ENCODE data around the gene PRKCG. TPM values are rescaled to one million over a fixed set of nuclear protein-coding genes. Genes with fewer than 3 reads are reported as not detected.
"Not testable (repeated sequence)": the region's sequence is repeated elsewhere in the genome, so short reads cannot be mapped to it uniquely, and the experiment has no call there.

The PRKCG gene
- total RNA-seq, 1 donor, result not detected

DNA sequence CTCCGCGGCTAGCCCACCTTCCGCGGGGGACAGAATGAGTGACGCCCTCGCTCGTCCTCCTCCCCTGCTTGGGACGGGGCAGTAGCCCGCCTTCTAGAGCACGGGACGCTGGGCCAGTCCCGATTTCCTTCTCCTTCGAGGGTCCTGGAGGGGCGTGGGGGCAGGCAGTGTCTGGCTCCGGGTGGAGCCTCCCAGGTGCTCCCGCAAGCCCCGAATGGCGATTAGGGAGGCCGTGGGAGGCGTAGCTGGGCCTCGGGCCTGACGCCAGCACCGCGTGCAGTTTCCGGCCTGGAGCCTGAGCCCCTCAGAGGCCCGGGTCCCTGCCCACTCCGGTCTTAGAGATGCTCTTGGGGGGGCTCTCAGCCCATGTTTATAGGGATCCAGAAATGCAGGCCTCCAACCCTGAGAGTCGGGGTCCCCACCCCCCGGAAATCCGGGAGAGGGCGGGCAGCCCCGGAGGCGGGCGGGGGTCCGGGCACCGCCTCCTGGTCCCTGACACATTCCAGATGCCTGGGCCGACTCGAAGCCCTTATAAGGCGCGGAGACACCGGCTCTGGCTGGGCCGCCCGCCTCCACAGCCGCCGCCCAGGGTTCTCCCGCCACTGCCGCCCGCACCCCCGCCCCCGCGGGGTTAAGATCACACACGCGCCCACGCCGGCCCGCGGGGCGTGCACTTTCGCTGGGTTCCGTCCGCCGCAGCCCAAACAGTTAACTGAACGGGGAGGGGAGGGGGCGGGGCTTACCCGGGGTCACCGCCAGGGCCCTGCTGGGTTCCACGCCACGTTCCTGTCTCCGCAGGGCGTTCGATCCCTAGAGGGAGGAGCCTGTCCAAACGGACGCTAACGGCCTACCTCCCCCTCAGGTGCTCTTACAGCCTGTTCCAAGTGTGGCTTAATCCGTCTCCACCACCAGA lies 12.8 kb upstream of the PRKCG start:
- TF ChIP-seq, protein P1, sequence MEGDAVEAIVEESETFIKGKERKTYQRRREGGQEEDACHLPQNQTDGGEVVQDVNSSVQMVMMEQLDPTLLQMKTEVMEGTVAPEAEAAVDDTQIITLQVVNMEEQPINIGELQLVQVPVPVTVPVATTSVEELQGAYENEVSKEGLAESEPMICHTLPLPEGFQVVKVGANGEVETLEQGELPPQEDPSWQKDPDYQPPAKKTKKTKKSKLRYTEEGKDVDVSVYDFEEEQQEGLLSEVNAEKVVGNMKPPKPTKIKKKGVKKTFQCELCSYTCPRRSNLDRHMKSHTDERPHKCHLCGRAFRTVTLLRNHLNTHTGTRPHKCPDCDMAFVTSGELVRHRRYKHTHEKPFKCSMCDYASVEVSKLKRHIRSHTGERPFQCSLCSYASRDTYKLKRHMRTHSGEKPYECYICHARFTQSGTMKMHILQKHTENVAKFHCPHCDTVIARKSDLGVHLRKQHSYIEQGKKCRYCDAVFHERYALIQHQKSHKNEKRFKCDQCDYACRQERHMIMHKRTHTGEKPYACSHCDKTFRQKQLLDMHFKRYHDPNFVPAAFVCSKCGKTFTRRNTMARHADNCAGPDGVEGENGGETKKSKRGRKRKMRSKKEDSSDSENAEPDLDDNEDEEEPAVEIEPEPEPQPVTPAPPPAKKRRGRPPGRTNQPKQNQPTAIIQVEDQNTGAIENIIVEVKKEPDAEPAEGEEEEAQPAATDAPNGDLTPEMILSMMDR (IDR thresholded peaks at IDR 0.05; ENCODE audit: insufficient read depth, low read length), result peak; percentile 41
- peak; percentile 85 for DNase-seq (ENCODE audit: low read depth)
- peak overlapping the region; percentile 96 for H3K4me3 ChIP-seq (ENCODE audit: low read depth, low read length)

DNA sequence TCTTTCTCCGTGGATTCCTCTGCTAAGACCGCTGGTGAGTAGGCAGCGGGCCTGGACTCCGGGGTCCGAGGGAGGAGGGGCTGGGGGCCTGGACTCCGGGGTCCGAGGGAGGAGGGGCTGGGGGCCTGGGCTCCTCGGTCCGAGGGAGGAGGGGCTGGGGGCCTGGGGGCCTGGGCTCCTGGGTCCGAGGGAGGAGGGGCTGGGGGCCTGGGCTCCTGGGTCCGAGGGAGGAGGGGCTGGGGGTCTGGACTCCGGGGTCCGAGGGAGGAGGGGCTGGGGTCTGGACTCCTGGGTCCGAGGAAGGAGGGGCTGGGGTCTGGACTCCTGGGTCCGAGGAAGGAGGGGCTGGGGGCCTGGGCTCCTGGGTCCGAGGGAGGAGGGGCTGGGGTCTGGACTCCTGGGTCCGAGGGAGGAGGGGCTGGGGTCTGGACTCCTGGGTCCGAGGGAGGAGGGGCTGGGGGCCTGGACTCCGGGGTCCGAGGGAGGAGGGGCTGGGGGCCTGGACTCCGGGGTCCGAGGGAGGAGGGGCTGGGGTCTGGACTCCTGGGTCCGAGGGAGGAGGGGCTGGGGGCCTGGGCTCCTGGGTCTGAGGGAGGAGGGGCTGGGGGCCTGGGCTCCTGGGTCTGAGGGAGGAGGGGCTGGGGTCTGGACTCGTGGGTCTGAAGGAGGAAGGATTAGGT lies 12.1 kb upstream of the PRKCG start:
- H3K4me3 ChIP-seq (ENCODE audit: low read depth, low read length), result peak overlapping the region; percentile 96
- not testable (repeated sequence) for DNase-seq (ENCODE audit: low read depth)

DNA sequence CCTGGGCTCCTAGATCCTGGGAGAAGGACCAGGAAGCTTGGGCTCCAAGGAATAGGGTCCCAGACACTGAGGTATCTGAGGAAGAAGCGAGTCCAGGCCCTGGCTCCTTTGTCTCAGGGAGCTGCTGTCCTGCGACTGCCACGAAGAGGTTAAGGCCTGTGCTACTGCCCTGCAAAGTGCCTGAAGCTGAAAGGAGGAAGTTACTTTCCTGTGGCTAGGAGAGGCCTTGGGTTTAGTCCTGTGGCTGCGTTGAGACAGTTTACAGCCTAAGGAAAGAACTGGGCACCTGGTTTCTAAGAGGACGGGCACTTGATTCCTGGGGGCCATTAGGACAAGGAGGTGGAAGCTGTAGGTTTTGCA lies 11.5 kb upstream of the PRKCG start:
- H3K4me3 ChIP-seq (ENCODE audit: low read depth, low read length), result peak overlapping the region; percentile 46
- DNase-seq (ENCODE audit: low read depth), result no peak
- TF ChIP-seq, protein P1 (IDR thresholded peaks at IDR 0.05; ENCODE audit: insufficient read depth, low read length), result no peak

DNA sequence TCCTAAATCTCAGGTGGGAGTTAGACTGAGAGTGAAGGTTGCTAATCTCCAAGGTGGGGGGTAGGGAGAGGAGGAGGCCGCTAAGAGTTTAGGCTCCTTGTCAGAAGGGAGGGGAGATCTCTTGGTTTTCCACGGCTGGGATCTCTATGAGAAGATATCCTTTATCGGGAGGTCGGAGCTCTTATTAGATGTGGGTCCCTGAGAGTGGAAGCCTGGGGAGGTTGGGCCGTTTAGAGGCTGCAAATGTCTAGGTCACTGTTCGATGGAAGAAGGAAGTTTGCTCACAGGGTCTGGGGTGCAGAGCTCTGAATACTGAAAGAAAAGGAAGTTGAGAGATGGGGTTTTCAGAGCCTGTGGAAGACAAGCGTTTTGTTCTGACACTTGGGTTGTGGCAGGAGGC lies 10.5 kb upstream of the PRKCG start:
- DNase-seq (ENCODE audit: low read depth), result no peak
- TF ChIP-seq, protein P1 (IDR thresholded peaks at IDR 0.05; ENCODE audit: insufficient read depth, low read length), result no peak
- H3K4me3 ChIP-seq (ENCODE audit: low read depth, low read length), result no peak overlapping the region

DNA sequence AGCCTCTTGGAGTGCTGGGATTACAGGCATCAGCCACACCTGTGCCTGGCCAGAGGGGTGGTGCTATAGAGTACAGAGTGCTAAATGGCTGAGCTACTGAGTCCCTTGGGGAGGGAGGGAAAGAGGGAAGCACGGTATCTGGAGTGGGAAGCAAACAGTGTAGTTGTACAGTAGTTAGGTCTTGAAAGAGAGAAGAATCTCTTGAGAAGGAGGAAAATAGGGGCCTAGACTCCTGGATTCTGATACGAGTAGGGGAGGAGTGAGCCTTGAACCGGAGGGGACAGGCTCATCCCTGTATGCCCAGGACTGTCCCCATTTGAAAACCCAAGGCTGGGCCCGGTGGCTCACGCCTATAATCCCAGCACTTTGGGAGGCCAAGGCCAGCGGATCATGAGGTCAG lies 9.2 kb upstream of the PRKCG start:
- no peak for DNase-seq (ENCODE audit: low read depth)
- TF ChIP-seq, protein P1 (IDR thresholded peaks at IDR 0.05; ENCODE audit: insufficient read depth, low read length), result no peak
- H3K4me3 ChIP-seq (ENCODE audit: low read depth, low read length), result no peak overlapping the region

DNA sequence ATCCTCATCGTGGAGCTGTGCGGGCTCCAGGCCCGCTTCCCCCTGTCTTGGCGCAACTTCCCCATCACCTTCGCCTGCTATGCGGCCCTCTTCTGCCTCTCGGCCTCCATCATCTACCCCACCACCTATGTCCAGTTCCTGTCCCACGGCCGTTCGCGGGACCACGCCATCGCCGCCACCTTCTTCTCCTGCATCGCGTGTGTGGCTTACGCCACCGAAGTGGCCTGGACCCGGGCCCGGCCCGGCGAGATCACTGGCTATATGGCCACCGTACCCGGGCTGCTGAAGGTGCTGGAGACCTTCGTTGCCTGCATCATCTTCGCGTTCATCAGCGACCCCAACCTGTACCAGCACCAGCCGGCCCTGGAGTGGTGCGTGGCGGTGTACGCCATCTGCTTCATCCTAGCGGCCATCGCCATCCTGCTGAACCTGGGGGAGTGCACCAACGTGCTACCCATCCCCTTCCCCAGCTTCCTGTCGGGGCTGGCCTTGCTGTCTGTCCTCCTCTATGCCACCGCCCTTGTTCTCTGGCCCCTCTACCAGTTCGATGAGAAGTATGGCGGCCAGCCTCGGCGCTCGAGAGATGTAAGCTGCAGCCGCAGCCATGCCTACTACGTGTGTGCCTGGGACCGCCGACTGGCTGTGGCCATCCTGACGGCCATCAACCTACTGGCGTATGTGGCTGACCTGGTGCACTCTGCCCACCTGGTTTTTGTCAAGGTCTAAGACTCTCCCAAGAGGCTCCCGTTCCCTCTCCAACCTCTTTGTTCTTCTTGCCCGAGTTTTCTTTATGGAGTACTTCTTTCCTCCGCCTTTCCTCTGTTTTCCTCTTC lies 8.0 kb upstream of the PRKCG start:
- H3K4me3 ChIP-seq (ENCODE audit: low read depth, low read length), result no peak overlapping the region
- TF ChIP-seq, protein P1 (IDR thresholded peaks at IDR 0.05; ENCODE audit: insufficient read depth, low read length), result no peak
- DNase-seq (ENCODE audit: low read depth), result no peak

DNA sequence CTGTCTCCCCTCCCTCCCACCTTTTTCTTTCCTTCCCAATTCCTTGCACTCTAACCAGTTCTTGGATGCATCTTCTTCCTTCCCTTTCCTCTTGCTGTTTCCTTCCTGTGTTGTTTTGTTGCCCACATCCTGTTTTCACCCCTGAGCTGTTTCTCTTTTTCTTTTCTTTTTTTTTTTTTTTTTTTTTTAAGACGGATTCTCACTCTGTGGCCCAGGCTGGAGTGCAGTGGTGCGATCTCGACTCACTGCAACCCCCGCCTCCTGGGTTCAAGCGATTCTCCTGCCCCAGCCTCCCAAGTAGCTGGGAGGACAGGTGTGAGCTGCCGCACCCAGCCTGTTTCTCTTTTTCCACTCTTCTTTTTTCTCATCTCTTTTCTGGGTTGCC lies 7.4 kb upstream of the PRKCG start:
- H3K4me3 ChIP-seq (ENCODE audit: low read depth, low read length), result no peak overlapping the region
- TF ChIP-seq, protein P1 (IDR thresholded peaks at IDR 0.05; ENCODE audit: insufficient read depth, low read length), result no peak
- no peak for DNase-seq (ENCODE audit: low read depth)
